H1 (cell line): ENCODE data around the gene CRYAB. TPM values are rescaled to one million over a fixed set of nuclear protein-coding genes. Genes with fewer than 3 reads are reported as not detected.

ENCODE experiments used
- CTCF ChIA-PET: fragments of 300-600 bp; sonication (Branson Sonifier 250); formaldehyde crosslinking; loops from one replicate; lab custom pipeline; 2021; ENCODE audit not compliant: partially characterized antibody; lab: Charles Lee
- POLR2A ChIA-PET: fragments of 300-600 bp; sonication (Branson Sonifier 250); formaldehyde crosslinking; loops from one replicate; lab custom pipeline; 2021; ENCODE audit warnings: inconsistent platforms; ENCODE audit not compliant: partially characterized antibody; lab: Charles Lee
- DNase-seq, 2 experiments: peaks; one replicate each; pipeline versions ENCODE4 v3.0.0 to v3.0.0-alpha.2; 2010 to 2022; ENCODE audit warnings: low spot score in 2 of 2, low read depth in 1 of 2, mixed read lengths in 1 of 2
- FAIRE-seq: peaks from 2 replicates; lab custom pipeline; 2011; peaks lifted over from hg19 to GRCh38; lab: Jason Lieb, UNC
- H2AFZ ChIP-seq: 2 replicates; pipeline ENCODE4 v1.8.1; 2012; ENCODE audit warnings: low read length, inconsistent platforms
- H2AK5ac ChIP-seq: 2 replicates; pipeline ENCODE4 v1.6.1; 2013; ENCODE audit warnings: low read depth, low read length
- H2BK120ac ChIP-seq: replicated peaks from 2 replicates; pipeline ENCODE3; 2013; ENCODE audit warnings: low read depth, low read length, inconsistent platforms
- H2BK12ac ChIP-seq: 2 replicates; pipeline ENCODE4 v1.6.1; 2013; ENCODE audit warnings: low read depth, low read length
- H2BK15ac ChIP-seq: 2 replicates; pipeline ENCODE4 v1.6.1; 2013; ENCODE audit warnings: low read length
- H2BK20ac ChIP-seq: 2 replicates; pipeline ENCODE4 v1.6.1; 2013; ENCODE audit warnings: low read length
- H2BK5ac ChIP-seq: 2 replicates; pipeline ENCODE4 v1.6.1; 2013; ENCODE audit warnings: low read depth, low read length
- H3K14ac ChIP-seq: 2 replicates; pipeline ENCODE4 v1.6.1; 2013; ENCODE audit warnings: inconsistent platforms; ENCODE audit not compliant: insufficient read length
- H3K18ac ChIP-seq: 2 replicates; pipeline ENCODE4 v1.6.1; 2013; ENCODE audit warnings: low read length; ENCODE audit errors: extremely low read depth
- H3K23ac ChIP-seq: 2 replicates; pipeline ENCODE4 v1.6.1; 2013; ENCODE audit warnings: inconsistent platforms; ENCODE audit not compliant: insufficient read length
- H3K23me2 ChIP-seq: 2 replicates; pipeline ENCODE4 v1.6.1; 2013; ENCODE audit warnings: low read depth, low read length
- H3K27ac ChIP-seq: 2 replicates; pipeline ENCODE4 v1.6.1; 2011; ENCODE audit warnings: low read depth, low read length, inconsistent platforms
- H3K27me3 ChIP-seq, 4 experiments: replicated peaks in 1 of 4; 1 replicate in 1 of 4; 2 replicates in 3 of 4; pipeline versions ENCODE4 v1.6.1 to v1.8.1; 2011 to 2013; ENCODE audit warnings: low read length in 3 of 4, mild to moderate bottlenecking in 3 of 4, inconsistent platforms in 2 of 4, mixed read lengths in 2 of 4, moderate library complexity in 1 of 4; ENCODE audit not compliant: control insufficient read depth in 3 of 4, insufficient read depth in 3 of 4; ENCODE audit errors: extremely low read depth in 1 of 4
- H3K36me3 ChIP-seq, 4 experiments: 2 replicates each; pipeline versions ENCODE4 v1.6.1 to v1.8.1; 2011 to 2013; ENCODE audit warnings: mild to moderate bottlenecking in 4 of 4, low read length in 3 of 4, moderate library complexity in 2 of 4, control low read depth in 1 of 4, inconsistent platforms in 1 of 4; ENCODE audit not compliant: insufficient read depth in 4 of 4, control insufficient read depth in 2 of 4
- H3K4ac ChIP-seq: replicated peaks from 2 replicates; pipeline ENCODE3; 2013; ENCODE audit warnings: low read length, low read depth, mixed read lengths, inconsistent platforms; ENCODE audit not compliant: insufficient read length
- H3K4me1 ChIP-seq, 4 experiments: replicated peaks in 1 of 4; 1 replicate in 1 of 4; 2 replicates in 3 of 4; pipeline versions ENCODE4 v1.6.1 to v1.8.1; 2011 to 2013; ENCODE audit warnings: low read length in 3 of 4, inconsistent platforms in 2 of 4, mixed read lengths in 1 of 4; ENCODE audit not compliant: insufficient read depth in 4 of 4, control insufficient read depth in 3 of 4
- H3K4me2 ChIP-seq, 2 experiments: 2 replicates each; pipeline versions ENCODE4 v1.6.1 to v1.8.1; 2011 to 2013; ENCODE audit warnings: low read depth in 2 of 2, low read length in 2 of 2, control low read depth in 1 of 2, inconsistent platforms in 1 of 2, mild to moderate bottlenecking in 1 of 2; ENCODE audit not compliant: insufficient read depth in 1 of 2
- H3K4me3 ChIP-seq, 4 experiments: fragments of 200-600, 300-600 bp in 1 of 4; sonication (generic), shearing (Covaris generic), sonication (Bioruptor Twin) in 1 of 4; 2 replicates each; pipeline versions ENCODE4 v1.5.1 to v1.8.1; 2011 to 2016; ENCODE audit warnings: low read length in 4 of 4, low read depth in 3 of 4, control low read depth in 2 of 4, inconsistent platforms in 2 of 4, mild to moderate bottlenecking in 2 of 4, mixed read lengths in 1 of 4, moderate library complexity in 1 of 4; ENCODE audit not compliant: insufficient read depth in 2 of 4; ENCODE audit errors: extremely low read depth in 1 of 4
- H3K56ac ChIP-seq: replicated peaks from 2 replicates; pipeline ENCODE3; 2013; ENCODE audit warnings: low read depth, mild to moderate bottlenecking, mixed read lengths, low read length, inconsistent platforms; ENCODE audit not compliant: insufficient read length
- H3K79me1 ChIP-seq: 2 replicates; pipeline ENCODE4 v1.6.1; 2013; ENCODE audit warnings: low read depth, low read length, control low read depth
- H3K79me2 ChIP-seq, 2 experiments: 2 replicates each; pipeline versions ENCODE4 v1.6.1 to v1.8.1; 2012 to 2013; ENCODE audit warnings: low read length in 2 of 2, mild to moderate bottlenecking in 2 of 2, inconsistent platforms in 1 of 2; ENCODE audit not compliant: insufficient read depth in 2 of 2, control insufficient read depth in 1 of 2
- H3K9ac ChIP-seq, 4 experiments: replicated peaks in 1 of 4; 1 replicate in 1 of 4; 2 replicates in 3 of 4; pipeline versions ENCODE4 v1.6.1 to v1.8.1; 2011 to 2013; ENCODE audit warnings: low read depth in 3 of 4, low read length in 3 of 4, control low read depth in 2 of 4, mild to moderate bottlenecking in 2 of 4, moderate library complexity in 2 of 4, inconsistent platforms in 1 of 4; ENCODE audit errors: extremely low read depth in 1 of 4
- H3K9me3 ChIP-seq, 2 experiments: 2 replicates each; pipeline versions ENCODE4 v1.6.1 to v1.8.1; 2012 to 2013; ENCODE audit warnings: mild to moderate bottlenecking in 2 of 2, moderate library complexity in 2 of 2, control low read depth in 1 of 2, inconsistent platforms in 1 of 2, low read depth in 1 of 2, low read length in 1 of 2, mixed read lengths in 1 of 2; ENCODE audit not compliant: insufficient read depth in 2 of 2
- H4K20me1 ChIP-seq, 2 experiments: replicated peaks in 1 of 2; 2 replicates each; pipeline versions ENCODE3 to v1.8.1; 2011 to 2013; ENCODE audit warnings: inconsistent platforms in 2 of 2, low read length in 2 of 2, mild to moderate bottlenecking in 1 of 2; ENCODE audit not compliant: insufficient read depth in 2 of 2, control insufficient read depth in 1 of 2
- H4K5ac ChIP-seq: 2 replicates; pipeline ENCODE4 v1.6.1; 2013; ENCODE audit warnings: low read length, low read depth, mixed read lengths, inconsistent platforms; ENCODE audit not compliant: insufficient read length
- H4K8ac ChIP-seq: 2 replicates; pipeline ENCODE4 v1.8.0; 2013; ENCODE audit warnings: mild to moderate bottlenecking, moderate library complexity, low read length, inconsistent platforms; ENCODE audit not compliant: insufficient read depth; ENCODE audit errors: extremely low read depth
- H4K91ac ChIP-seq: replicated peaks from 2 replicates; pipeline ENCODE3; 2013; ENCODE audit warnings: low read length, mixed read lengths, inconsistent platforms; ENCODE audit not compliant: insufficient read length
- ATF3 ChIP-seq: IDR thresholded peaks from 2 replicates; pipeline ENCODE4 v1.6.1; 2011; ENCODE audit warnings: low read depth, mild to moderate bottlenecking, low read length; ENCODE audit not compliant: insufficient read depth
- BCL11A ChIP-seq, 2 experiments: IDR thresholded peaks; one replicate each; pipeline ENCODE4 v1.6.1; 2011; ENCODE audit warnings: low read depth in 2 of 2, low read length in 2 of 2, mild to moderate bottlenecking in 2 of 2
- CHD1 ChIP-seq: IDR thresholded peaks from 2 replicates; pipeline ENCODE4 v1.6.1; 2012; ENCODE audit warnings: low read depth, low read length, improper control_type of control experiment
- KDM1A ChIP-seq: fragments of 200-600, 300-600 bp; sonication (generic); IDR thresholded peaks from 2 replicates; pipeline ENCODE4 v1.7.1; 2016; ENCODE audit warnings: mild to moderate bottlenecking, low read length, borderline replicate concordance
- KDM4A ChIP-seq: IDR thresholded peaks from one replicate; pipeline ENCODE4 v1.7.1; 2012; ENCODE audit warnings: low read depth, mild to moderate bottlenecking, moderate library complexity, low read length, inconsistent platforms; ENCODE audit not compliant: severe bottlenecking
- RFX5 ChIP-seq: IDR thresholded peaks from 2 replicates; pipeline ENCODE4 v1.6.1; 2011; ENCODE audit warnings: low read depth, low read length, improper control_type of control experiment, borderline replicate concordance
- WGBS, 2 experiments: shearing (Covaris generic) in 1 of 2; methylation state at CpG; one replicate each; pipeline versions ENCODE4 v1.1.6 to v1.1.7; 2013 to 2015; ENCODE audit warnings: low lambda C conversion rate in 2 of 2, mixed read lengths in 2 of 2, inconsistent platforms in 1 of 2, low coverage in 1 of 2, missing lambda C conversion rate in 1 of 2; ENCODE audit not compliant: insufficient replicate concordance in 2 of 2, insufficient coverage in 1 of 2, insufficient read length in 1 of 2; ENCODE audit errors: extremely low coverage in 1 of 2, missing lambda C conversion rate in 1 of 2; 5-methylcytosine and 5-hydroxymethylcytosine counted together
- polyA plus RNA-seq, 7 experiments: library from polyadenylated mRNA; depleted of rRNA in 3 of 7; stranded (reverse) in 5 of 7; unstranded in 2 of 7; fragments of >200 nt in 5 of 7; fragments of 200-250 nt in 2 of 7; gene quantifications; 1 replicate in 5 of 7; 2 replicates in 1 of 7; 4 replicates in 1 of 7; pipeline versions ENCODE4 v1.2.1 to v1.2.3, GENCODE V29; 2011 to 2013; ENCODE audit warnings: missing spikeins in 2 of 7, mixed read lengths in 2 of 7
- total RNA-seq: library from RNA; stranded (reverse); fragmentation: NEBNext Ultra II Directional; extraction: Animal tissue kit (Norgen Biotek cat#: 25700); gene quantifications from 2 replicates; pipeline ENCODE4 v1.2.1, GENCODE V29; 2021

The CRYAB gene
- total and polyA plus RNA-seq, 2 of the 8 experiments (the other 6 are each of a cell fraction or from before 2014, with no cell fraction given): 1.9 to 2.0 TPM

- H2BK20ac ChIP-seq: no peak overlapping the region
- H4K8ac ChIP-seq: no peak overlapping the region
- no peak overlapping the region for H4K5ac ChIP-seq
- no peaks in the 10 kb centered on the region for H3K36me3 ChIP-seq
- H3K27ac ChIP-seq: no peak overlapping the region
- H3K23ac ChIP-seq: no peak overlapping the region
- H3K56ac ChIP-seq: no peak overlapping the region
- no peak overlapping the region for H2BK120ac ChIP-seq
- H2AFZ ChIP-seq: no peak overlapping the region
- H3K79me2 ChIP-seq: no peaks in the 10 kb centered on the region
- no peaks in the 10 kb centered on the region for H3K4me1 ChIP-seq
- H3K9ac ChIP-seq: no peak overlapping the region
- H2BK12ac ChIP-seq: no peak overlapping the region
- H4K20me1 ChIP-seq: no peaks in the 10 kb centered on the region
- no peak overlapping the region for H2BK15ac ChIP-seq
- DNase-seq (no peak), FAIRE-seq (no peak)
- H3K9me3 ChIP-seq: no peaks in the 10 kb centered on the region
- ChIA-PET POLR2A (no interaction called here), CTCF (interaction anchor here (0.6 to 2.8 kb wide), 4 partner anchors 11 to 285 kb away, joined by 3 to 9 read pairs (median 5); partner anchors contain the start of gene SIK2)
- H3K4ac ChIP-seq: no peak overlapping the region
- no peak overlapping the region for H2BK5ac ChIP-seq
- H3K23me2 ChIP-seq: no peaks in the 10 kb centered on the region
- WGBS, 2 experiments: 84% methylated on average over 2 of the region's 2 CpGs; no CpG with 5 or more reads in 1 of the 2 experiments
- no peak overlapping the region for H4K91ac ChIP-seq
- H3K4me2 ChIP-seq: no peak overlapping the region
- H3K14ac ChIP-seq: no peak overlapping the region
- H3K79me1 ChIP-seq: no peaks in the 10 kb centered on the region
- no peak overlapping the region for H3K4me3 ChIP-seq
- no peaks in the 10 kb centered on the region for H3K27me3 ChIP-seq
- no peak overlapping the region for H3K18ac ChIP-seq
- H2AK5ac ChIP-seq: no peak overlapping the region
- TF ChIP-seq KDM1A: no peak
- TF ChIP-seq KDM4A: no peak
- TF ChIP-seq BCL11A (IDR thresholded peaks at IDR 0.05; ENCODE audit: low read depth in 2 of 2, low read length in 2 of 2): no peak
- TF ChIP-seq RFX5: no peak
- TF ChIP-seq ATF3: no peak
- TF ChIP-seq CHD1: no peak
Measured at GRCh38 chr11:111886844-111887243, 24.7 kb downstream of the CRYAB start.
